Neuronal stem cell (in vitro differentiated cells): ENCODE data around the gene UBR7.
A peak's percentile ranks its signal among the peaks of the same experiment; 100 is the strongest.

Experiments
- DNase-seq: peaks from one replicate; pipeline ENCODE4 v3.0.0-alpha.2; 2013; ENCODE audit warnings: low spot score
- H2AFZ ChIP-seq: one replicate; pipeline ENCODE4 v1.6.1; 2013; ENCODE audit warnings: mild to moderate bottlenecking, low read length, inconsistent platforms
- H2AK5ac ChIP-seq: 2 replicates; pipeline ENCODE4 v1.6.1; 2013; ENCODE audit warnings: low read depth, mild to moderate bottlenecking, inconsistent platforms, low read length, moderate library complexity, mixed read lengths
- H2BK120ac ChIP-seq: 2 replicates; pipeline ENCODE4 v1.6.1; 2013; ENCODE audit warnings: low read depth, mild to moderate bottlenecking, inconsistent platforms, low read length, moderate library complexity, mixed read lengths
- H2BK12ac ChIP-seq: one replicate; pipeline ENCODE4 v1.6.1; 2013; ENCODE audit warnings: low read length, inconsistent platforms
- H2BK15ac ChIP-seq: 2 replicates; pipeline ENCODE4 v1.6.1; 2013; ENCODE audit warnings: mild to moderate bottlenecking, low read length, inconsistent platforms, mixed read lengths
- H2BK5ac ChIP-seq: one replicate; pipeline ENCODE4 v1.6.1; 2013; ENCODE audit warnings: inconsistent platforms, mild to moderate bottlenecking, low read length, moderate library complexity
- H3K14ac ChIP-seq: one replicate; pipeline ENCODE4 v1.6.1; 2013; ENCODE audit warnings: low read length, inconsistent platforms
- H3K18ac ChIP-seq: 2 replicates; pipeline ENCODE4 v1.6.1; 2013; ENCODE audit warnings: low read length, inconsistent platforms
- H3K23ac ChIP-seq: 2 replicates; pipeline ENCODE4 v1.6.1; 2013; ENCODE audit warnings: low read depth, mild to moderate bottlenecking, mixed read lengths, low read length, inconsistent platforms; ENCODE audit not compliant: poor library complexity
- H3K27ac ChIP-seq: replicated peaks from 3 replicates; pipeline ENCODE4 v1.5.1; 2013; ENCODE audit warnings: low read length, inconsistent platforms
- H3K27me3 ChIP-seq, 3 experiments: 2 replicates each; pipeline ENCODE4 v1.6.1; 2013; ENCODE audit warnings: low read length in 3 of 3, mild to moderate bottlenecking in 2 of 3, inconsistent platforms in 1 of 3, low read depth in 1 of 3, mixed read lengths in 1 of 3, moderate library complexity in 1 of 3; ENCODE audit not compliant: control insufficient read depth in 3 of 3, insufficient read depth in 3 of 3
- H3K36me3 ChIP-seq, 2 donors: replicated peaks in 1 of 2; 2 replicates each; pipeline ENCODE4 v1.6.1; 2013; ENCODE audit warnings: low read length in 2 of 2; ENCODE audit not compliant: control insufficient read depth in 2 of 2, insufficient read depth in 2 of 2
- H3K4ac ChIP-seq: 2 replicates; pipeline ENCODE4 v1.6.1; 2013; ENCODE audit warnings: inconsistent platforms, mild to moderate bottlenecking, low read length, moderate library complexity
- H3K4me1 ChIP-seq, 2 donors: 1 replicate in 1 of 2; 2 replicates in 1 of 2; pipeline ENCODE4 v1.6.1; 2013; ENCODE audit warnings: low read length in 2 of 2, low read depth in 1 of 2; ENCODE audit not compliant: control insufficient read depth in 2 of 2, insufficient read depth in 1 of 2
- H3K4me2 ChIP-seq: one replicate; pipeline ENCODE4 v1.6.1; 2013; ENCODE audit warnings: mild to moderate bottlenecking, low read length, inconsistent platforms; ENCODE audit not compliant: insufficient read depth, poor library complexity, severe bottlenecking
- H3K4me3 ChIP-seq, 2 donors: 2 replicates each; pipeline ENCODE4 v1.5.1; 2013; ENCODE audit warnings: low read length in 2 of 2, mild to moderate bottlenecking in 2 of 2, inconsistent platforms in 1 of 2, moderate library complexity in 1 of 2
- H3K79me1 ChIP-seq: one replicate; pipeline ENCODE4 v1.6.1; 2013; ENCODE audit warnings: low read depth, mild to moderate bottlenecking, inconsistent platforms, low read length, moderate library complexity
- H3K9ac ChIP-seq: one replicate; pipeline ENCODE4 v1.6.1; 2013; ENCODE audit warnings: mild to moderate bottlenecking, low read depth, low read length, inconsistent platforms; ENCODE audit not compliant: poor library complexity
- H3K9me3 ChIP-seq, 2 donors: replicated peaks in 1 of 2; 2 replicates each; pipeline versions ENCODE3 to v1.6.1; 2013; ENCODE audit warnings: low read length in 2 of 2, mild to moderate bottlenecking in 2 of 2, inconsistent platforms in 1 of 2, low read depth in 1 of 2, mixed read lengths in 1 of 2, moderate library complexity in 1 of 2; ENCODE audit not compliant: control insufficient read depth in 2 of 2, insufficient read depth in 1 of 2
- H4K8ac ChIP-seq: one replicate; pipeline ENCODE4 v1.6.1; 2013; ENCODE audit warnings: low read depth, mild to moderate bottlenecking, inconsistent platforms, low read length, moderate library complexity
- H4K91ac ChIP-seq: one replicate; pipeline ENCODE4 v1.6.1; 2013; ENCODE audit warnings: low read length, low read depth, mild to moderate bottlenecking, inconsistent platforms; ENCODE audit not compliant: poor library complexity
- WGBS, 2 donors: extraction: QIAGEN DNeasy Blood & Tissue Kit; methylation state at CpG; one replicate each; pipeline ENCODE4 v1.1.7; 2013; ENCODE audit warnings: missing lambda C conversion rate in 2 of 2, mixed read lengths in 1 of 2; ENCODE audit not compliant: insufficient read length in 2 of 2, insufficient replicate concordance in 1 of 2; ENCODE audit errors: extremely low coverage in 2 of 2; 5-methylcytosine and 5-hydroxymethylcytosine counted together

Gene UBR7

DNA sequence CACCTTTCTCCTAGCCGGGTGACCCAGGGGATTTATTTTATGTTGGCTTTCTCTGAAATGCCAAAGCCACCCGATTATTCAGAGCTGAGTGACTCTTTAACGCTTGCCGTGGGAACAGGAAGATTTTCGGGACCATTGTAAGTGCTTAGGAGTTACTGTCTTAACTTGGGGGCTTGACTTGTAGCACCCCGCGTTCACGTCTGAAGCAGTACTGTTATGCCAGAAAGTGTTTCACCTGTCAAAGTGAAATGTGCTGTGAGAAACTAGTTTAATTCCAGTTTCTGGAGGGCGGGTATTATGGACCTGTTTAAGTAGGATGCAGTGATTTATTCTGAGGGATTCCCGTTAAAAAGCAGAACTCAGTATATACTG lies 21.7 kb upstream of the UBR7 start:
- H2BK15ac ChIP-seq: no peak overlapping the region
- peak overlapping the region; percentile 83 for H3K9ac ChIP-seq
- H3K4me1 ChIP-seq: peaks cover 3 to 5% of the 10 kb centered on the region in 2 donors
- peak overlapping the region; percentile 100 for H2AFZ ChIP-seq
- no peaks in the 10 kb centered on the region for H3K27me3 ChIP-seq
- WGBS, 2 donors: no CpG with 5 or more reads among the region's 10 CpGs
- no peak overlapping the region for H4K91ac ChIP-seq
- no peak overlapping the region for H3K23ac ChIP-seq
- H4K8ac ChIP-seq: no peak overlapping the region
- H2BK120ac ChIP-seq: no peak overlapping the region
- H3K14ac ChIP-seq: no peak overlapping the region
- no peak overlapping the region for H2BK12ac ChIP-seq
- peak overlapping the region; percentile 98 for H3K27ac ChIP-seq
- H3K4me3 ChIP-seq: peak overlapping the region; percentile 92 to 100
- no peak overlapping the region for H2AK5ac ChIP-seq
- H3K4me2 ChIP-seq: peak overlapping the region; percentile 75
- peak overlapping the region; percentile 31 for H3K18ac ChIP-seq
- DNase-seq: no peak
- no peak overlapping the region for H2BK5ac ChIP-seq
- H3K9me3 ChIP-seq: no peaks in the 10 kb centered on the region
- H3K79me1 ChIP-seq: peaks cover 3% of the 10 kb centered on the region
- H3K36me3 ChIP-seq: peaks cover 6 to 62% of the 10 kb centered on the region in 2 donors
- H3K4ac ChIP-seq: no peak overlapping the region

DNA sequence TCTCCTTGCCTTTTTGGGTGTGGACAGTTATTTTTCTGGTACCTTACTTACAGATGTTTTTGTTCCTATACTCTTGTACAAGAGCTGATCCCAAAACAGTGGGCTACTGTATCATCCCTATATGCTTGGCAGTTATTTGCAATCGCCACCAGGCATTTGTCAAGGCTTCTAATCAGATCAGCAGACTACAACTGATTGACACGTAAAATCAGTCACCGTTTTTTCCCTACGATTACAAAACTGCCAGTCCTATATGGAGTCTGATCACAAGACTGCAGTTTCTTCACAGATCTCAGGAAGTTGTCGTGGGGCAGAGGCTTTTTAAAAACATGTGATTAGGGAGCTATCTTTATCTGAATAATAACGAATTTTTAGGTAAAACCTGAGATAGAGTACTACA lies 20.6 kb upstream of the UBR7 start:
- Histone ChIP-seq H2BK5ac (no peak overlapping the region), H3K36me3 (peaks cover 6 to 70% of the 10 kb centered on the region in 2 donors), H2AK5ac (no peak overlapping the region), H3K14ac (no peak overlapping the region), H3K27me3 (no peaks in the 10 kb centered on the region), H3K4me3 (peak overlapping the region in 1 of 2 donors; percentile 26), H3K4me1 (peaks cover 3 to 5% of the 10 kb centered on the region in 2 donors), H2BK12ac (no peak overlapping the region), H4K8ac (no peak overlapping the region), H3K23ac (no peak overlapping the region), H2BK15ac (no peak overlapping the region), H3K4ac (no peak overlapping the region), H3K27ac (no peak overlapping the region), H3K79me1 (peaks cover 3% of the 10 kb centered on the region), H4K91ac (no peak overlapping the region), H3K9ac (no peak overlapping the region), H3K4me2 (no peak overlapping the region), H3K9me3 (no peaks in the 10 kb centered on the region), H3K18ac (no peak overlapping the region), H2AFZ (no peak overlapping the region), H2BK120ac (no peak overlapping the region)
- WGBS, 2 donors: no CpG with 5 or more reads among the region's 6 CpGs
- no peak for DNase-seq

DNA sequence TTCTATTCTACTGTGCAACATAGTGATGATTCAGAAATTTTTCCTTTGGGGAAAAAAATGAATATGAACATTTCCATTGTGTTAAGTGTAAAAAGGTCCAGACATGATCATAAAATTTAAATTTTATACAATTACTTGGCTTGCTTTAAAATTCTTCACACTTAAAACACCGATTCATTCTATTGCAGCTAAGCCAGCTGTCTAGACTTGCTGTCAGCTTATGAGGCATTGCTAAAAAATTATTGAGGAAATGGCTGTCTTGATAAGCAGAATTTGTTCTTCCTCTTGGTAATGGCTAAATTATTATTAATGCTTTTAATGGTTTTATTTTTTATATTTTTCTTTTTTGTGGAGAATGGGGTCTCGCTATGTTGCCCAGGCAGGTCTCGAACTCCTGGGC lies 20.1 kb upstream of the UBR7 start:
- no peak overlapping the region for H3K9ac ChIP-seq
- no peak overlapping the region for H3K14ac ChIP-seq
- H3K9me3 ChIP-seq: no peaks in the 10 kb centered on the region
- no peak overlapping the region for H4K91ac ChIP-seq
- no peak overlapping the region for H3K23ac ChIP-seq
- peaks cover 6 to 65% of the 10 kb centered on the region in 2 donors for H3K36me3 ChIP-seq
- H2AFZ ChIP-seq: no peak overlapping the region
- no peak overlapping the region for H3K4me3 ChIP-seq
- no peak overlapping the region for H3K4me2 ChIP-seq
- no peak overlapping the region for H3K18ac ChIP-seq
- H2BK5ac ChIP-seq: no peak overlapping the region
- H4K8ac ChIP-seq: no peak overlapping the region
- DNase-seq: no peak
- H3K4ac ChIP-seq: no peak overlapping the region
- no peak overlapping the region for H2BK12ac ChIP-seq
- H2AK5ac ChIP-seq: no peak overlapping the region
- no peak overlapping the region for H3K27ac ChIP-seq
- H3K79me1 ChIP-seq: peaks cover 3% of the 10 kb centered on the region
- peaks cover 3 to 5% of the 10 kb centered on the region in 2 donors for H3K4me1 ChIP-seq
- H2BK120ac ChIP-seq: no peak overlapping the region
- no CpG with 5 or more reads among the region's 3 CpGs for WGBS, 2 donors
- no peak overlapping the region for H2BK15ac ChIP-seq
- no peaks in the 10 kb centered on the region for H3K27me3 ChIP-seq

DNA sequence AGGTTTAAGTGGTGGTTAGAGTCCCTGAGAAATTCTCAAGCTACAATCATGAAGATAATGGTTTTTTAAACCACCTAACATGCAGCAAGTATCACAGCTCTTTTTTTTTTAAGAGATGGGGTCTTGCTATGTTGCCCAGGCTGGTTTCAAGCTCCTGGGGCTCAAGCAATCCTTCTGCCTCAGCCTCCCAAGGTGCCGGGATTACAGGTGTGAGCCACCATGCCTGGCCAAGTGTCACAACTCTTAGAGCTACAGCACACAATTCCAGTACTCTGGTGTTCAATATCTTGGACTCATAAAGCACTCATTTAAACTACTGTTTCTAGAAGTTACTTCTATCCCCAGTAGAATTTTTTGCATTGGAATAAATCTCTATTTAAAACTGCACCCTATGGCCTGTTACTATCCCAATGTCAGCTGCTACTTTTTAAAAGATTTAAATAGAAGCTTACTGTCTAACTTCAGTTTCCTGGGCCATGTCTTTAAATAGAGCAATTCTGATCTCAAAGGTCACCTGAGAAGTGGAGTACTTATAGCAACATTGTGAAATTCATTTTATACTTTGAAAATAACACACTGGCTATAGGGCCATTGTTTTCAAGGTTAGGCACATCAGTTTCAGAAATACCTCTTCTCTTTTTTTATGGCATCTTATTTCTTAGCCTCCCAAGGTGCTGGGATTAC lies 11.6 kb upstream of the UBR7 start:
- H2AFZ ChIP-seq: no peak overlapping the region
- no CpG with 5 or more reads among the region's 1 CpG for WGBS, 2 donors
- no peak overlapping the region for H2BK120ac ChIP-seq
- no peaks in the 10 kb centered on the region for H3K27me3 ChIP-seq
- no peak overlapping the region for H3K4me3 ChIP-seq
- DNase-seq: no peak
- H4K91ac ChIP-seq: no peak overlapping the region
- H3K4ac ChIP-seq: no peak overlapping the region
- H3K4me1 ChIP-seq: no peaks in the 10 kb centered on the region
- no peak overlapping the region for H3K4me2 ChIP-seq
- H3K79me1 ChIP-seq: peaks cover 2% of the 10 kb centered on the region
- no peaks in the 10 kb centered on the region for H3K9me3 ChIP-seq
- no peak overlapping the region for H3K9ac ChIP-seq
- no peak overlapping the region for H4K8ac ChIP-seq
- no peak overlapping the region for H3K23ac ChIP-seq
- no peak overlapping the region for H3K27ac ChIP-seq
- no peak overlapping the region for H2BK15ac ChIP-seq
- H3K18ac ChIP-seq: no peak overlapping the region
- no peak overlapping the region for H2BK5ac ChIP-seq
- H2BK12ac ChIP-seq: no peak overlapping the region
- H3K14ac ChIP-seq: no peak overlapping the region
- no peak overlapping the region for H2AK5ac ChIP-seq
- peaks cover 0 to 11% of the 10 kb centered on the region in 2 donors for H3K36me3 ChIP-seq
